Psoas muscle (tissue), 8 donors: ENCODE data around the gene IPO4. TPM values are rescaled to one million over a fixed set of nuclear protein-coding genes. Genes with fewer than 3 reads are reported as not detected.

Experiments
- ATAC-seq, 4 donors: fragments of 200-7000 bp; cut with Tn5 transposase; one replicate each; pipeline ENCODE4 v1.9.1; 2020; ENCODE audit warnings: moderate library complexity in 3 of 4, mild to moderate bottlenecking in 2 of 4
- DNase-seq, 2 donors: peaks; one replicate each; pipeline ENCODE4 v3.0.0-alpha.2; 2020
- H3K27ac ChIP-seq: fragments of 200-600 bp; one replicate; pipeline ENCODE4 v1.8.0; 2022
- H3K27me3 ChIP-seq, 3 donors: fragments of 200-600 bp in 1 of 3; one replicate each; pipeline versions ENCODE4 v1.6.1 to v1.8.0; 2013 to 2022; ENCODE audit warnings: low read length in 2 of 3, mild to moderate bottlenecking in 2 of 3, moderate library complexity in 1 of 3; ENCODE audit not compliant: insufficient read depth in 3 of 3
- H3K36me3 ChIP-seq, 2 donors: fragments of 200-600 bp in 1 of 2; one replicate each; pipeline versions ENCODE4 v1.6.1 to v1.8.0; 2013 to 2022; ENCODE audit warnings: low read depth in 1 of 2, mild to moderate bottlenecking in 1 of 2, moderate library complexity in 1 of 2; ENCODE audit not compliant: insufficient read depth in 1 of 2
- H3K4me1 ChIP-seq: fragments of 200-600 bp; one replicate; pipeline ENCODE4 v1.8.0; 2022
- H3K4me3 ChIP-seq: fragments of 200-600 bp; one replicate; pipeline ENCODE4 v1.8.0; 2022; ENCODE audit warnings: mild to moderate bottlenecking
- H3K9me3 ChIP-seq: fragments of 200-600 bp; one replicate; pipeline ENCODE4 v1.8.0; 2022
- CTCF ChIP-seq: fragments of 200-600 bp; IDR thresholded peaks from one replicate; pipeline ENCODE4 v1.8.0; 2022; ENCODE audit warnings: antibody characterized with exemption
- WGBS, 3 donors: extraction: QIAGEN DNeasy Blood & Tissue Kit; methylation state at CpG; one replicate each; pipeline versions ENCODE4 v1.1.6 to v1.1.7; 2013; 5-methylcytosine and 5-hydroxymethylcytosine counted together
- intact Hi-C, 2 donors: fragments of 100-400 bp; cut with DNase I; formaldehyde crosslinking; loops; one replicate each; pipeline versions ENCODE4 v1.11.0 to v1.14.2; 2022
- polyA plus RNA-seq, 3 donors: library from polyadenylated mRNA; stranded (reverse); fragments of 200-250 nt; gene quantifications; one replicate each; pipeline ENCODE4 v1.2.3, GENCODE V29; 2013
- total RNA-seq, 4 donors: library from RNA; stranded (reverse); fragmentation: NEBNext Ultra II Directional in 2 of 4; extraction: Animal tissue kit (Norgen Biotek cat#: 25700) in 2 of 4; gene quantifications; one replicate each; pipeline versions ENCODE4 v1.2.1 to v1.2.4, GENCODE V29; 2021 to 2023
- donor health status: healthy with polysubstance abuse.
- donor health status: DM: no; HTN: no; CAD: no; lungs with moderate emphysema.
- donor health status: Bipolar disorder and iron deficiency.
- donor health status: healthy.
- donor health status: DM: yes; HTN: yes; CAD: no.
- donor health status: DM: no; HTN: no; CAD: no.
- donor health status: DM: no; HTN: no; CAD: no.
- donor health status: DM: yes; HTN: yes; CAD: no.

Gene IPO4
- total and polyA plus RNA-seq, 7 donors: 28.8 to 99.7 (median 62.4) TPM

- Histone ChIP-seq H3K27ac (peak overlapping the region; percentile 87), H3K27me3 (no peaks in the 10 kb centered on the region), H3K36me3 (peaks cover 3 to 23% of the 10 kb centered on the region in 2 donors), H3K4me1 (peaks cover 20% of the 10 kb centered on the region), H3K4me3 (peak overlapping the region; percentile 80), H3K9me3 (no peaks in the 10 kb centered on the region)
- no peak for ATAC-seq
- no peak for DNase-seq
- WGBS, 3 donors: 82 to 90% (median 85%) methylated on average over 2 of the region's 2 CpGs
- intact Hi-C loops: no loop called here
- no peak for TF ChIP-seq CTCF
Measured at GRCh38 chr14:24216345-24216699, 27.7 kb upstream of the IPO4 start.

GRCh38 chr14:24215495-24216344 lies 27.1 kb upstream of the IPO4 start, which contains the start of gene MDP1:
TSS of gene MDP1 (minus strand) at chr14:24216066. CDS start at chr14:24215955, 111 bp downstream.
- peak within 1 kb of the TSS; percentile 87 for H3K27ac ChIP-seq
- WGBS, 3 donors: 0 to 1% (median 1%) methylated on average over 33 to 40 of the region's 40 CpGs
- TF ChIP-seq CTCF: peak; percentile 43

GRCh38 chr14:24213866-24214662 lies 25.4 kb upstream of the IPO4 start:
- peaks cover 20% of the 10 kb centered on the region for H3K4me1 ChIP-seq
- no peak for ATAC-seq
- no peak for DNase-seq
- no peaks in the 10 kb centered on the region for H3K27me3 ChIP-seq
- H3K9me3 ChIP-seq: no peaks in the 10 kb centered on the region
- 88 to 92% (median 91%) methylated on average over 7 of the region's 7 CpGs for WGBS, 3 donors
- peak overlapping the region; percentile 80 for H3K4me3 ChIP-seq
- intact Hi-C loops: loop anchor here in 1 of 2 donors (2.0 kb wide), 1 partner anchor 25 kb away; the partner anchor contains the start of gene IPO4
- TF ChIP-seq CTCF: no peak
- H3K27ac ChIP-seq: peak overlapping the region; percentile 93
- H3K36me3 ChIP-seq: peaks cover 8 to 46% of the 10 kb centered on the region in 2 donors

More at GRCh38 chr14:24215495-24216344, 27.1 kb upstream of the IPO4 start, which contains the start of gene MDP1:
- Histone ChIP-seq H3K9me3 (no peaks in the 10 kb centered on the region), H3K27me3 (no peaks in the 10 kb centered on the region), H3K36me3 (peaks cover 3 to 29% of the 10 kb centered on the region in 2 donors), H3K4me3 (peak within 1 kb of the TSS; percentile 80), H3K4me1 (peaks cover 20% of the 10 kb centered on the region)
- intact Hi-C loops: loop anchor here in 1 of 2 donors (2.0 kb wide), 1 partner anchor 27 kb away; the partner anchor contains the start of gene IPO4
- peak; percentile 77 to 85 (median 82) for ATAC-seq
- peak; percentile 85 to 91 for DNase-seq

GRCh38 chr14:24212924-24213865 lies 24.6 kb upstream of the IPO4 start, which contains the start of gene CHMP4A:
TSS of gene CHMP4A (minus strand) at chr14:24213488. CDS start at chr14:24213439, 49 bp downstream.
- peak; percentile 91 to 93 (median 92) for ATAC-seq
- peaks cover 20% of the 10 kb centered on the region for H3K4me1 ChIP-seq

More at GRCh38 chr14:24212924-24213865, 24.6 kb upstream of the IPO4 start, which contains the start of gene CHMP4A:
- Histone ChIP-seq H3K4me3 (peak within 1 kb of the TSS; percentile 80), H3K27me3 (no peaks in the 10 kb centered on the region), H3K27ac (peak within 1 kb of the TSS; percentile 93), H3K36me3 (peaks cover 8 to 52% of the 10 kb centered on the region in 2 donors), H3K9me3 (no peaks in the 10 kb centered on the region)
- intact Hi-C loops: no loop called here
- DNase-seq: peak; percentile 98 to 99
- 1 to 3% (median 1%) methylated on average over 48 to 53 of the region's 53 CpGs for WGBS, 3 donors
- no peak for TF ChIP-seq CTCF
